Retina (tissue), 1 donor: ENCODE measurements around the gene NEGR1.
"Not testable (repeated sequence)": the region's sequence is repeated elsewhere in the genome, so short reads cannot be mapped to it uniquely, and the experiment has no call there.

Experiments
- DNase-seq: peaks from one replicate; pipeline ENCODE4 v3.0.0-alpha.2; 2016

Gene NEGR1

DNA sequence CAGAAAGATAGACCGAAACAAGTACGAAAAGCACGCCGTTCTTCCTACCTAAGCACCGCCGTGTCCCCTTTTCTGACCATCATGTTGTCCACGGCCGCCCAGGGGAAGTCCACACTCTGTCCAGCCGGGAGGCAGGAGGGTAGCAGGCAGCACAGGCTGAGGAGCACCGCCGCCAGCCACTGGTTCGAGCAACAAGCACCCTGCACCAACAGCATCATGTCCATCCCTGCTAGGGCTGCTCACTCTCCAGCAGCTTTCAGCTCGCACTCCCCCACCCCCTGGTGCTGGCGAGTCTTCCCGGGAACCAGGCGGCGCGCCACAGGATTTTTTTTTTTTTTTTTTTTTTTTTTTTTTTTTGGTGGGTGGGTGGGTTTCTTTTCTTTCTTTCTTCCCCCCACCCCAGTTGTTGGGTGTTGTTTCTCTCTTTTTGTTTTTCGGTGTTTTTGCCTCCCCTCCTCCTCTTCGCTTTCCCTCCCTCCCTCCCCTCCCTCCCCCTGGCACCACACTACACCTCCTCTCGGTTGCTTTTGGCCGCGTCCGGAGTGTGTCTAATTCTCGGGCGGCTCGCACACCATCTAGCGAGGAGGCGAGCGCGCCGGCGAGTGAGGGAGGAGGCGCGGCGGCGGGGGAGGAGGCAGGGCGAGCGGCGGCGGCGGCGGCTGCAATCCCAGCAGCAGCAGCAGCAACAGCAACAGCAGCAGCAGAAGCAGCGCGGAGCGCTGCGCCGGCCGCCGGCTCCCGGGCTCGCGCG is at the start of gene NEGR1:
Gene NEGR1, minus strand, starts transcription at position 269 of the 751 bp plus-strand sequence.
- DNase-seq = peak; percentile 94

DNA sequence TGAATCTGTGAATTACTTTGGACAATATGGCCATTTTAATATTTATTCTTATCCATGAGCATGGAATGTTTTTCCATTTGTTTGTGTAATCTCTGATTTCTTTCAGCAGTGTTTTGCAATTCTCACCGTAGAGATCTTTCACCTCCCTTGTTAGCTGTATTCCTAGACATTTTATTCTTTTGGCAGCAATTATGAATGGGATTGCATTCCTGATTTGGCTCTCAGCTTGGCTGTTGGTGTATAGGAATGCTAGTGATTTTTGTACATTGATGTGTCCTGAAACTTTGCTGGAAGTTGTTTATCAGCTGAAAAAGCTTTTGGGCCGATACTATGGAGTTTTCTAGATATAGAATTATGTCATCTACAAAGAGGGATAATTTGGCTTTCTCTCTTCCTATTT is 44.2 kb upstream of the NEGR1 start:
- no peak for DNase-seq

DNA sequence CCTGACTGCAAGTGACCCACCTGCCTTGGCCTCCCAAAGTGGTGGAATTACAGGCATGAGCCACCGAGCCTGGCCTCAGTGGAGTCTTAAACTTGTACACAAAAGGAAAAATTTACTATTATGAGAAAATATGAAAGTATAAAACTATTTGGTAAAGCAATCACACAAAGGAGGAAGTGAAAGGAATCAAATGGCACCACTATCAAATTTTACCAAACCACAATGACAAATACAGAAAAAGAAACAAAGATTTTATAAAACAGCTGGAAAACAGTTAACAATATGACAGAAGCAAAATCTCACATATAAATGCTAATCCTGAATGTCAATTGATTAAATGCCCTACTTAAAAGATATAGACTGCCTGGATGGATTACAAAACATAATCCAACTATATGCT is 42.1 kb upstream of the NEGR1 start:
- DNase-seq = no peak

DNA sequence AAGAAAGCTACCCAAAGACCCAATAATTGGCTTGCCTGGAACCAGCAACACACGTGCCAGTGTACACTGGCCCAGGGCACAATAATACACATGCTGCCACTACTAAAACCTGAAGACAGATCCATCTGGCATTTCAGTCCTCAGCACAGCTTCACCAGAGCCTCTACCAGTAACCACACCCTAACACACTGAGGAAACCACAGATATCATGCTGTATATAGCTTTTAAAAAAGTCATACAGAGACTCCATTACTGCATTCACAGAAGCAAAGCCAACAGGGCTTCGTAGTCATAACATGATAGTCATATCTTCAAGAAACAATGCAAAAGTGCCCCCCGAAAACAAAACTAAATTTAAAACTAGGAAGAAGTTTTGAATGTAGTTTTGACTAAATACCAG is 40.6 kb upstream of the NEGR1 start:
- DNase-seq = no peak

DNA sequence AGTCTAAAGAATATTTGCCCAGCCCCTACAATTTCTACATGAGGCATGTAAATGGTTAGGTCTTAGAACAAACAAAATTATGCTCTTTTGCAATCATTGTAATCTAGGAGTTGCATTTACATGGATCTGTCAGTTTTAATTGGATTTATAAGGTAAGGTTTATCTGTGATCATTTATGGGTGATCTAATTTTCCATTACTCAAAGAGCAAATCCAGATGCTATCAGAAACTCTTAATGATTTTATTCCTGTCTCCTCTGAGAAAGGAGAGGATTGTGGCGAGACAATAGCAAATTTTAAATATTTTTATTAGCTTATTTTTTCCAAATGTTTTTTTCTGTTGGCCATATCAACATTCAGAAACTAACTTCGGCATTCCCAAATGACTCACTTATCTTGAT is 14.2 kb upstream of the NEGR1 start:
- no peak for DNase-seq

DNA sequence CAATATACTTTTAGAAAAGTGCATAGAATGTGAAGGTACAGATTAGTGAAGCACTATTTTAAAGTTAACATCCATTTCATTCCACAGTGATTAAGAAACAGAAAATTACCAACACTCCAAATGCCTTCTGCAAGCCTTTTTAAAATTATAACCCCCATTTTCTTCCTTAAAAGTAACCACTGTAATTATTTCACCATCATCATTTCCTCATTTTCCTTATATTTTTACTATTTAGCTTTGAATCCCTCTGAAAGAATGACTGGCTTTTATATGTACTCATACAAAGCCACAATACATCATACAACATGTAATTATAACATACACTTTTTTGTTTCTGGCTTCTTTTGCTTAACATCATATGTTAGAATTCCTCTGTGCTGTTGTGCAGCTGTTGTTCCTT is 6.5 kb upstream of the NEGR1 start:
- DNase-seq = no peak

DNA sequence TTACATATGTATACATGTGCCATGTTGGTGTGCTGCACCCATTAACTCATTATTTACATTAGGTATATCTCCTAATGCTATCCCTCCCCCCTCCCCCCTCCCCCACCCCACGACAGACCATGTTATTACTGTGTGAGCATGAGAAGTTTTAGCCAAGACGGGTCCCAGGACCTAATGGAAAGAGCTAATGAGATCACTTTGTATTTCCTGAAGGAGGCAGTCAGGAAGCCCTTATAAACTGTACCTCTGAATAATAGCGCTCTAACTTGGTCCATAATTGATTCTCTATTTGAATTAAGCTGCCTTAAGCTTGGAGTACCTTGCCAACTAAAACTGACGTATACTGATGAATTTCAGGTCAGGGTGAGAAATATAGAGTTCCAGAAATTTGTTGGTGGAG is 4.1 kb upstream of the NEGR1 start:
- no peak for DNase-seq

DNA sequence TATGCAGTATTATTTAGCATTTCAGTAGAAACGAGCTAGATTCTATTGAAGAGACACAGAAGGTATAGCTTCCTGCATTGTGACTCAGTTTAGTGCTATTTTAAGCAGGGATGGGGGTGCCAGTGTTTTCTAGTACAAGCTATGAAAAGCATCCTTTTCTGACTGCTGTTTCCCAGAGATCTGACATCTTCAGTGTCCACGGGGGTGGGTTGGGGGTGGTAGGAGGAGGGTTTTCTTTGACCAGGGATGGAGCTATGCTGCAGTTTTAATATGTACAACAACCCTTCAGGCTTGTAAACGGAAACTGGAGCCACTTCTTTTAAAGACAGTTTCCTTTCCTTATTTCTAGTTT is 2.7 kb upstream of the NEGR1 start:
- DNase-seq = no peak

DNA sequence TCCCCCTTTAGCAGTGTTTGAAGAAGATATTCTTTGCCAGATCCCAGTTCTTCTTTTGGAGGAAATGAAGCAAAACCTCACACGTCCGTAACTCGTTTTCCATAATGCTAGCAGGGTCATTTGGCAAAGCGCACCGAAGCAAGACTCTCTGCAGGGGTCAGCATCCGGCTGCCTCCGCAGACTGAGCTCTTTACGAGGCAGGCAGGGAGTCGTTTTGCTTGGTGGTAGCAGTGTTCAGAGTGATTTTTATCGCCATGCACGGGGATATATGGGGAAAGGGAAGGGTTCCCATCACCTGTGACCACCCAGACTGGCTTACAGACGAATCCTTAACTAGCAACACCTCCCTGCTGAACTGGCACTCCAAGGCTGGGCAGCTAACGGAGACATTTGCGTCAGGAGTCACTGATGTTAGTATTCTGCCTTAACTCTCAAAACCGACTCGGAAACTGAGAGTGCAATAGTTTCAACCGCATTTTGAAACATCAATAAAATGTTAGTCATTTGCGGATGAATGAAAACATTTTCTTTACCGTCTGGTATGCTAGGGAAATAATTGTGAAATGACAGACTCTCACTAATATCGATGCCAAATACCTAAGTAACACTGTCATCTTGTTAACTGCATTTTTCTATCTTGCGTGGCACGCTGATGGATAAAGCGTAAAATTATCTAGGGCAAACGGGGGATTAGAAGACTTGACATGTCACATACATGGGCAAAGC is 2.2 kb upstream of the NEGR1 start:
- DNase-seq = peak; percentile 84

DNA sequence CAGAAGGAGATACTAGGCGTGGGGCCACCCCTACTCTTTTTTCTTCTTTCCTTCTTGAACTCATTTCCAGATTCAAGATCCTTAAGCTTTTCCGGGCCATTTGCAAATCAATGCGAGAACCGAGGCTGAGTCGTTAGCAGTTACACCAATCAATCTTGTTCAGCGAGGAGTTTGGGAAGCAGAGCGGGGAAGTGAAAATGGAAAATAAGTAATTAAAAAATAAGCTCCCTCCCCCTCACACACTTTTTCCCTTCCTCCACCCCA is 1.7 kb upstream of the NEGR1 start:
- DNase-seq = no peak

DNA sequence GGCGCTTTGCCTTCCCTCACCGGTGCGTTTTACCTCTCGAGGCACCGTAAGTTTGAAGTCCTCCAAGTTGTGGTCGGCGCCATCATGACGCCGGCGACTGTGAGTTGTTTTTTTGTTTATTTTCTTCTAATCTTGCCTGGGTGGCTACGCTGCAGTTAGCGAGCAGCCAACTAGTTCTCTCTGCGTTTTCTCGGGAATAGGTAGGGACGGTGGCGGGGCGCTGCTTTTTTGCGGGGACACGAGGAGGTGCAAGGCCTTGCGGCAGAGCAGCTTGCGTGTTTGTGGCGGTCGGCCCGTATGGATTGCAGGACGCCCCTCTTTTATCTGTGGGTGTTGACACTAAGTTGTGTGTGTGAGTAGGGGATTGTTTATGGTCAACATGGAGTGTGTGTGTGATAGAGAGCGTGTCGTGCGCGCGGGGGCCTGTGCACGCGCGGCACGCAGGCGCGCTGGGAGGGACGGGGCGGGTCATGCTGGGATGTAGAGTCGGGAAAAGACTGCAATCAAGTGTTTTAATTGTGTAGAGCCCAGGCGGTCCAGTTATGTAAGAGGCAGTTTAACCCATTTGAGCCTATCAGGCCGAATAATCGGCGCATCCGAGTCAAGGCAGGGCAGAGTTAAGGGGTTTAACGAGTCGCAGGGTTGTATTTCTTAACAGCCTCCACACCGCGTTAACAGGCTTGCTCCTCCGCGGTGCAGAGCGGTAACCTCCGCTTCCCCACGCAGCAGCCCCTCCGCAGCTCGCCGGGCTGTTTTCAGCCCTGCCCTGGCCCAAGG is 1.2 kb upstream of the NEGR1 start:
- peak; percentile 93 for DNase-seq

DNA sequence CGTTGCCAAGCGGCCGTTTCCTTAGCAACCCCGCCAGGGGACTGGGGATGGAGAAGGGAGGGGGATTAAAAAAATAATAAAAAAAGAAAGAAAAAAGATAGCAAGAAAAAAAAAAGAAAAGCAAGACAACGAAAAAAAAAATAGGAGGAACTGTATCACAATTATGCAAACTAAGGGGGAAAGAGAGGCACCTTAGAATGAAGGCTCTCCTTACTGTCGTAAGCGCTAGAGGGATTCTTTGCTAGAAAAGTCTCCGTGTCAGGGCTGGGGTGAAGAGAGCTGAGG is 625 bp upstream of the NEGR1 start:
- peak; percentile 89 for DNase-seq

DNA sequence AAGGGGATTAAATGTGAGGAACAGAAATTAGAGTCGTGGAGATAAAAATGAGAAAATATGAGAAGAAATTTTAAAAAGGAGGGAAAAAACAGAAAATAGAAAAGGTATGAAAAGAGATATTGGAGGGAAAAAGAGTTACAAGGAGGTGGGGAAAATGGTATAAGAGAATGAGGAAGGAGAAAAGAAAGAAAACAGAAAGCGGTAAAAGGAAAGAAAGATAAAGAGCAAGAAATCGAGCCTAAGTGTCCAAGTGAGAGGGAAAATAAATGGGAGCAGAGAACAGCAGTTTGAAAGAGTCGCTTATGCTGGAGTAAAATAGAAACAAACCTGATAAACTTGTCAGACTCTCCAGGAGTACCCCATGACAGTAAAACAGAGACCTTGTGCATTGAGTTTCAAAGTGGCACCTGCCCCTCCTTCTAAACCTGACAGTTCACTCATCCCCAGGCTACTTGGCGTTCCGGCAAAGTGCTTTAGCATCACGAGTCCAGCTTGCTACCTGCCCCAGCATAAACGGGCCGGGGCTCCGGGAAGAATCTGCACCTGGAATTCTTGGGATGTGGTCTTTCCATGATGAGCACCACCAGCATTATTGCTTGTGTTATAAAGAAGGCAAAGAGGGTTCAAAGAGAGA is 585 bp downstream of the NEGR1 start:
- no peak for DNase-seq

DNA sequence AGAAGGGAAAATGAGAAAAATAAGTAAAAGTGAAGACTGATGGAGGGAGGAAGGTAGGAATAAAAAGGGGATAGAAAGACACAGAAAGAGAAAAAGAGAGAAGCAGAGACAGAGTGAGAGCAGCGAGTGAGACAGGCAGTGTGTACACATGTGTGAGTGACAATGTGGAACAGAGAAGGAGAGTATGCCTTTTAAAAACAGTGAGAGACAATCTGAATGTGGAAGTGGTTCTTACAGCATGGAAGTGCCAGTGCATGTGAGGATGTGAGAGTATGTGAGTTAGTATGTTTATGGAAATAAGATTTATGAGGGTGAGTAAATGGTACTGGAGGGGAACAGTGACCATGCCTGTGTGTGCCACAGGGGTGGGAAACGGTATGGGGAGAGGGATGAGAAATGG is 1.2 kb downstream of the NEGR1 start:
- DNase-seq = peak; percentile 15

DNA sequence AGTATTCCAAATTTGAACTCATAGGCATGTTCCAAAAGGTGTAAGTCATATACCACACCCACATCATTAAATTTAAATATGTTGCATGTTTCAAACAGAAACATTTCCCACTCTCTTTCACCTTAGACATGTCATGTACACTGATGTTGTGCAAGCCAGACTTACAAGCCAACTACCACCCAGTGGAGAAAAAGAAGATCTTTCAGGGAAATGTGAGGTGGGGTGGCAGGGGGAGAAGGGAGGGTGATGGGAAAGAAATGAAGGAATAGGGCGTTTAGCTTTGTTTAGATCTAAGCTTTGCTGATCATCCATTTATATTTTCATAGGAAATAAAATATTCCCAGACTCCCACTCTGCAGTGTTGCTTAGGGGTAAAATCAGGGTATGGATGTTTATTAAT is 1.6 kb downstream of the NEGR1 start:
- no peak for DNase-seq

DNA sequence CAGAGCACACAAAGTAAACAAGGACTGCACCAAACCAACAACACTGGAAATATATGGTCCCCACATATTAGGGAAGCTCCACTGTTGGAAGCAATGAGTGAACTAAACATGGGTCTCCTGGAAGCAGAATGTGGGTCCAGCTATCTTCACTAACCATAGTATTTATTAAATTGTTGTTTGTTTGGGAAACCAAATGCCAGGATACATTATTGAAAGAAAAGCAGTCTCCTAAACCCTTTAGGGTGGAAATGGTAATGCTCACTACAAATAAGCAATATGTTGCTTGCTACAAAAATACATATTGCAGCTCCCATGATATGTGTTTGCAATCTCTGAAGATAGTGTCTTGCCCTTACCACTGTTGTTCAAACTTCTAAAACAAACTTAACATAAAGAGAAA is 2.2 kb downstream of the NEGR1 start:
- no peak for DNase-seq

DNA sequence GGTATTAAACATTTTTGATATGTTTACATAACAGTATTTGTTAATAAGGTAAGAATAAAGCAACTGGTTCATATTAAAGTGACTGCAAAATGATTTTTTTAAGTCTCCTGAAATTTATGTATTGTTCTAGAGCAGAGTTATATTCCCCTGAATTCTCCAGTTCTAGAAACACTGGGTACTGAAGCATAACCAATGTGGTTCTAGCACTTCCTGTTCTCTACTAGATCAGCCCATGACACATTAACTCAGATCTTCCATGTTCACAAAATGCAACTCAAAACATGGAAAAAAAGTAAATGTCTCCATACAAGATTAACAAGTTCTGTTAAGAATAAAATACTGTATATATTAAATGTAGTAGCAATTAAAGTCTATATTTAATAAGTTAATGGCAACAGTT is 3.9 kb downstream of the NEGR1 start:
- no peak for DNase-seq

DNA sequence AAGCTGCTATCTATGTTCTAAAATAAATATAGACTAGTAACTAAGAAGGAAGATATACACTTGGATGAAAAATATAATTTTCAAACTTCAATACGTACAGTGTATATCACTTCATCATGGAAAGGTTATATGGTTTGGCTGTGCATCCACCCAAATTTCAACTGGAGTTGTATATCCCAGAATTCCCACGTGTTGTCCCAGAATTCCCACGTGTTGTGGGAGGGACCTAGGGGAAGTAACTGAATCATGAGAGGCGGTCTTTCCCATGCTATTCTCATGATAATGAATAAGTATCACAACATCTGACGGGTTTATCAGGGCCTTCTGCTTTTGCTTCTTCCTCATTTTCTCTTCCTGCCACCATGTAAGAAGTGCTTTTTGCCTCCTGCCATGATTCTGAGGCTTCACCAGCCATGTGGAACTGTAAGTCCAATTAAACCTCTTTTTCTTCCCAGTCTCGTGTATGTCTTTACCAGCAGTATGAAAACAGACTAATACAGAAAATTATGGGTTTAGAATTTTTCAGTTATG is 10.7 kb downstream of the NEGR1 start:
- no peak for DNase-seq

DNA sequence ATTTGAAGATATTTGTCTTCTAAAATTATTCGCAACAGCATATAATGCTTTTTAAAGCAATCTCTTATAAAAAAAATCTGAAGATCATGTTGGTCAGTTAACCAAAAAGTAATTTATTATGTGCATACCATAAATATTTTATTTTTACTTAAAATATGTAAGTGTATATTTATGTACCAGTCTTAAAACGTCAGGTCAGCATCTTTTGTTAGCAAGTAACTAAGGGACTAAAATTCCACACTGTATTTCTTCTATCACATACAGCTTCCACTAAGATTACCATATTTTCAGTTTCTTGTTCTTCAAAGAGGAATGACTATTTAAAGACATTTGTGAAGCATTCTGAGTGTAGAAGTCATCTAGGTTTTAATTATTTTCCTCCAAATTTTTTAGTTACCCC is 19.6 kb downstream of the NEGR1 start:
- DNase-seq = no peak

DNA sequence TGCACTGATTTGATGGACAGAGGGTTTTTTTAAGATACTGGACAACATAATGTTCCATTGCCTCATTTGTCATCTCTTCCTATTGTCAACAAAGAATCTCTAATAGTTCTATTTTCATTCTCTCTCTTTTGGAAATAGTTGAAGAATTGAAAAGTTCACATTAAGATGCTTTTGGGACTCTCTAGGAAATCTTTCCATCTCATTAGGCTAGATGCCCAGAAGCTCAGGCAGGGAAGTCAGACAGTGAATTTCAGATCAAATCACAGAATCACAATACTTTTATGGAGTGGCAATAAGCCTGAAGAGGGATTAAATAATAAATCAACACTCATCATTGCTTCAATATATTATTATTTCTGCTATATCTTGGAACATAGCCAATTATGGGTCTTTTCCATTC is 29.2 kb downstream of the NEGR1 start:
- DNase-seq = no peak

DNA sequence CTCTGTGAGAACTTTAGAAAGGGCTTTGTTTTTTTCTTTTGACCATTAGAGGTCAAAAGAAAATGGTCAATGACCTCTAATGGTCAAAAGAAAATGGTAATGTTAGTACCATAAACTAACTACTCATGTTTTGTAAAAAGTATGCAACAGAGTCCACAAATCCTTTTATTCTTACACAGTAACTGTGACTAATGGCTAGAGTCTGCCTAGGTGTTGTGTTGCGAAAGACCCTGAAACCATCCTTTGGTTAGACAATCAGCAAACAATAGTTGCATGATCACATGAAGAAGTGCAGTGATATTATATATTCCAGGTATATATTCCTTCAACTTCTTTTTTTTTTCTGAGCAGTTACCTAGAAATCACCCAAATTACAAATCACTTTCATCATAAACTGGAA is 40.9 kb downstream of the NEGR1 start:
- DNase-seq = no peak

DNA sequence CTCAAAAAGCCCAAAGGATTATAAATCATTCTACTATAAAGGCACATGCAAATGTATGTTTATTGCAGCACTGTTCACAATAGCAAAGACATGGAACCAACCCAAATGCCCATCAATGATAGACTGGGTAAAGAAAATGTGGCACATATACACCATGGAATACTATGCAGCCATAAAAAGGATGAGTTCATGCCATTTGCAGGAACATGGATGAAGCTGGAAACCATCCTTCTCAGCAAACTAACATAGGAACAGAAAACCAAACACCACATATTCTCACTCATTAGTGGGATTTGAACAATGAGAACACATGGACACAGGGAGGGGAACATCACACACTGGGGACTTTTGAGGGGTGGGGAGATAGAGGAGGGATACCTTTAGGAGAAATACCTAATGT is 46.4 kb downstream of the NEGR1 start:
- not testable (repeated sequence) for DNase-seq

DNA sequence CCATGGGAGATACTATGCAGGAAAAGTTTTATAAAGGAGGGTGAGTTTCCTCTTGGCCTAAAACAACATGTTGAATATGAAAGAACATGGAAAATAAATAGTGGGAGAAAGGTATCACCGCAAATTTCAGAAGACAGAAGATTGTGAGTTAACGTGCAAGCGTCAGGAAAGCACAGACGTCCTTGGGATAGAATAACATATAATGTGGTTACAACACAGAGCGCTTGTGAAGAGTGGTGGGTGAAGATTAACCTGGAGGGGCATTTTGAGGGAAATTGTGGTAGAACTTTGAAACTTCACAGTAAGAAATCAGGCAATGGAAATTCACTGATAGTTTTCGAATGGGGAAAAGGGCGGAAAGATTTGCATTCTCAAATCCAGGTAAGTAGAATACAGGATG is 47.3 kb downstream of the NEGR1 start:
- DNase-seq = no peak

DNA sequence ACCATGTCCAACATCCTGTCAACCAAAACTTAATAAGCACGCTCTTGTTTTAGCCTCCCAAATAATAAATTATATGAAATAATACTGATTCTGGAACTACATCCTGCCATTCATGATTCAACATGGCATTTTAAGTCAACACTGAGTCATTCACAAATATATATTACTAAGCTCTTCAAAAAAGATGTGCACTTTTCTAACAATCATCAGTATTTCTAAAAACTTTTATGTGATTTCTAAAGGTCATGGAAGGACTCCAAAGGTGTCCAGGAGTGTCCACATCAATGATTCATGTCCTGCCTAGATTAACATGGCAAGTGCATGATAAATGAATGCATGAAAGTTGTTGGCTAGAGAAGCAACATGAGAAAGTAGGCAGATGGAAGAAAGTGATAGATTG is 51.6 kb downstream of the NEGR1 start:
- DNase-seq = no peak
